Body of pancreas (tissue), 4 donors: ENCODE results near the gene ING5.

Experiments
- POLR2A ChIP-seq, 3 donors: fragments of 450-650 bp; IDR thresholded peaks; one replicate each; pipeline ENCODE4 v1.6.1; 2016; ENCODE audit warnings: antibody characterized with exemption in 3 of 3, mild to moderate bottlenecking in 2 of 3
- TF ChIP-seq, protein P1 (sequence below), 7 experiments: fragments of 450-650 bp in 4 of 7; fragments of 200-600 bp in 3 of 7; sonication (generic) in 3 of 7; IDR thresholded peaks; one replicate each; pipeline ENCODE4 v1.5.1; 2016 to 2019; ENCODE audit warnings: antibody characterized with exemption in 7 of 7

DNA sequence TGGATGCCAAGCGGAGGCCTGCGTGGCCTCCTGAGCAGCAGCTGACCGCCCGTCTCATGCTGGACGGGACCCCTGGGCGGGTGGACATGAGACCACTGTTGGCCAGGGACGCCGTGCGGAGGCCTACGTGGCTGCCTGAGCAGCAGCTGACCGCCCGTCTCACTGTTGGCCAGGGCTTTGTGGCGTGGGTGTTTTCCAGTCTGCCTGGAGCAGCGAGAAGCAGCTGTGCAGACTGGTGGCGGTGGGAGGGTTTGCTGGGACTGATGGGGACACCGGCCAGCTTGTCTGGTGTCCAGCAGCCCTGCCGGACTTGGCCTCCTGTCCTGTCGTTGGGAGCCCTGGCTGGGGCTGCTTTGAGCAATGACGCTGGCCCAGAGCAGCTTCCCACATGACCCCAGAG is 26.8 kb downstream of the ING5 start:
- no peak for TF ChIP-seq POLR2A (IDR thresholded peaks at IDR 0.05)
- TF ChIP-seq, protein P1, sequence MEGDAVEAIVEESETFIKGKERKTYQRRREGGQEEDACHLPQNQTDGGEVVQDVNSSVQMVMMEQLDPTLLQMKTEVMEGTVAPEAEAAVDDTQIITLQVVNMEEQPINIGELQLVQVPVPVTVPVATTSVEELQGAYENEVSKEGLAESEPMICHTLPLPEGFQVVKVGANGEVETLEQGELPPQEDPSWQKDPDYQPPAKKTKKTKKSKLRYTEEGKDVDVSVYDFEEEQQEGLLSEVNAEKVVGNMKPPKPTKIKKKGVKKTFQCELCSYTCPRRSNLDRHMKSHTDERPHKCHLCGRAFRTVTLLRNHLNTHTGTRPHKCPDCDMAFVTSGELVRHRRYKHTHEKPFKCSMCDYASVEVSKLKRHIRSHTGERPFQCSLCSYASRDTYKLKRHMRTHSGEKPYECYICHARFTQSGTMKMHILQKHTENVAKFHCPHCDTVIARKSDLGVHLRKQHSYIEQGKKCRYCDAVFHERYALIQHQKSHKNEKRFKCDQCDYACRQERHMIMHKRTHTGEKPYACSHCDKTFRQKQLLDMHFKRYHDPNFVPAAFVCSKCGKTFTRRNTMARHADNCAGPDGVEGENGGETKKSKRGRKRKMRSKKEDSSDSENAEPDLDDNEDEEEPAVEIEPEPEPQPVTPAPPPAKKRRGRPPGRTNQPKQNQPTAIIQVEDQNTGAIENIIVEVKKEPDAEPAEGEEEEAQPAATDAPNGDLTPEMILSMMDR (IDR thresholded peaks at IDR 0.05) = no peak
